Endothelial cell of umbilical vein (primary cell): ENCODE measurements around the gene SCN4A. TPM values are rescaled to one million over a fixed set of nuclear protein-coding genes. Genes with fewer than 3 reads are reported as not detected.

ENCODE experiments used
- BruUV-seq: library from RNA; stranded (reverse); fragments of 400-500 nt; replicated peaks from 2 replicates; lab custom pipeline; 2021; lab: Mats Ljungman, UMichigan
- CTCF ChIA-PET: fragments of 300-600, 350-600 bp; sonication (Branson Sonifier 250); formaldehyde crosslinking; loops from one replicate; lab custom pipeline; 2021; ENCODE audit warnings: antibody characterized with exemption, inconsistent platforms; lab: Charles Lee
- POLR2A ChIA-PET: fragments of 300-600, 350-600 bp; sonication (Branson Sonifier 250); formaldehyde crosslinking; loops from one replicate; lab custom pipeline; 2021; ENCODE audit warnings: antibody characterized with exemption, inconsistent platforms; lab: Charles Lee
- DNase-seq: peaks from one replicate; pipeline ENCODE4 v3.0.0-alpha.2; 2011; ENCODE audit warnings: low read depth, low spot score
- FAIRE-seq: peaks from 2 replicates; lab custom pipeline; 2011; peaks lifted over from hg19 to GRCh38; lab: Jason Lieb, UNC
- H2AFZ ChIP-seq: 2 replicates; pipeline ENCODE4 v1.6.0; 2012; ENCODE audit warnings: low read depth, low read length, control low read depth, inconsistent platforms
- H3K27ac ChIP-seq: 2 replicates; pipeline ENCODE4 v1.5.1; 2011; ENCODE audit warnings: low read depth, mild to moderate bottlenecking, control low read depth, low read length, moderate library complexity; ENCODE audit not compliant: insufficient read depth
- H3K27me3 ChIP-seq, 2 experiments: 2 replicates each; pipeline versions ENCODE4 v1.6.0 to v1.6.1; 2011; ENCODE audit warnings: low read length in 2 of 2, mixed read lengths in 1 of 2; ENCODE audit not compliant: control insufficient read depth in 2 of 2, insufficient read depth in 2 of 2
- H3K36me3 ChIP-seq, 2 experiments: 2 replicates in 1 of 2; 3 replicates in 1 of 2; pipeline ENCODE4 v1.5.1; 2011; ENCODE audit warnings: low read length in 2 of 2, mild to moderate bottlenecking in 1 of 2, moderate library complexity in 1 of 2; ENCODE audit not compliant: control insufficient read depth in 2 of 2, insufficient read depth in 2 of 2; ENCODE audit errors: extremely low read depth in 1 of 2
- H3K4me1 ChIP-seq: 3 replicates; pipeline ENCODE4 v1.5.1; 2011; ENCODE audit warnings: mild to moderate bottlenecking, low read length; ENCODE audit not compliant: control insufficient read depth, insufficient read depth; ENCODE audit errors: extremely low read depth
- H3K4me2 ChIP-seq: 2 replicates; pipeline ENCODE4 v1.6.1; 2011; ENCODE audit warnings: low read length, control low read depth, mixed read lengths; ENCODE audit not compliant: insufficient read depth
- H3K4me3 ChIP-seq, 3 experiments: fragments of 200-600 bp in 1 of 3; sonication (generic), shearing (Covaris generic) in 1 of 3; replicated peaks in 1 of 3; 2 replicates each; pipeline ENCODE4 v1.5.1; 2011 to 2016; ENCODE audit warnings: control low read depth in 3 of 3, low read length in 3 of 3, mild to moderate bottlenecking in 2 of 3, inconsistent platforms in 1 of 3, low read depth in 1 of 3, moderate library complexity in 1 of 3; ENCODE audit not compliant: insufficient read depth in 1 of 3
- H3K79me2 ChIP-seq: 2 replicates; pipeline ENCODE4 v1.6.0; 2012; ENCODE audit warnings: low read length, inconsistent platforms; ENCODE audit not compliant: control insufficient read depth, insufficient read depth
- H3K9ac ChIP-seq: replicated peaks from 2 replicates; pipeline ENCODE3; 2011; ENCODE audit warnings: low read length, control low read depth; ENCODE audit not compliant: insufficient read depth; ENCODE audit errors: extremely low read depth
- H3K9me1 ChIP-seq: replicated peaks from 3 replicates; pipeline ENCODE4 v1.6.0; 2011; ENCODE audit warnings: mild to moderate bottlenecking, low read length; ENCODE audit not compliant: control insufficient read depth, insufficient read depth; ENCODE audit errors: extremely low read depth
- H3K9me3 ChIP-seq: replicated peaks from 2 replicates; pipeline ENCODE4 v1.5.1; 2012; ENCODE audit warnings: low read length, inconsistent platforms; ENCODE audit not compliant: control insufficient read depth, insufficient read depth
- H4K20me1 ChIP-seq: replicated peaks from 2 replicates; pipeline ENCODE3; 2011; ENCODE audit warnings: mild to moderate bottlenecking, low read length; ENCODE audit not compliant: control insufficient read depth, insufficient read depth; ENCODE audit errors: extremely low read depth
- EZH2 ChIP-seq: IDR thresholded peaks from 2 replicates; pipeline ENCODE4 v1.6.1; 2012; ENCODE audit warnings: borderline replicate concordance, low read depth, mild to moderate bottlenecking, moderate library complexity, low read length, inconsistent platforms; ENCODE audit not compliant: severe bottlenecking
- FOS ChIP-seq: IDR thresholded peaks from 2 replicates; pipeline ENCODE4 v1.6.1; 2011; ENCODE audit warnings: mild to moderate bottlenecking, low read length, moderate library complexity, borderline replicate concordance; ENCODE audit not compliant: insufficient read depth
- GATA2 ChIP-seq: IDR thresholded peaks from 2 replicates; pipeline ENCODE4 v1.7.0; 2011; ENCODE audit warnings: low read depth, mild to moderate bottlenecking, moderate library complexity, mixed read lengths, low read length; ENCODE audit not compliant: insufficient read length, insufficient read depth
- JUN ChIP-seq: IDR thresholded peaks from 2 replicates; pipeline ENCODE4 v1.6.1; 2011; ENCODE audit warnings: borderline replicate concordance, low read depth; ENCODE audit not compliant: insufficient read length, insufficient read depth
- MYC ChIP-seq: IDR thresholded peaks from one replicate; pipeline ENCODE4 v1.6.1; 2011; ENCODE audit warnings: mild to moderate bottlenecking, low read depth, low read length
- POLR2A ChIP-seq: IDR thresholded peaks from 2 replicates; pipeline ENCODE4 v1.6.1; 2012; ENCODE audit warnings: low read depth, mild to moderate bottlenecking, control low read depth, low read length
- POLR2AphosphoS5 ChIP-seq: IDR thresholded peaks from 2 replicates; pipeline ENCODE4 v1.6.1; 2012; ENCODE audit warnings: low read depth, mild to moderate bottlenecking, control low read depth, low read length, moderate library complexity; ENCODE audit not compliant: insufficient read depth
- dilution Hi-C: fragments of 300-500 bp; cut with MboI; formaldehyde crosslinking; loops from one replicate; pipeline ENCODE4 v1.15.0; 2019; ENCODE audit warnings: low sequenced_read_pairs; ENCODE audit not compliant: extremely low pct_ligation_motif_present
- intact Hi-C: fragments of 100-400 bp; cut with micrococcal nuclease; formaldehyde crosslinking; loops from one replicate; pipeline ENCODE4 v1.10.0; 2022
- polyA plus RNA-seq, 4 experiments: library from polyadenylated mRNA; depleted of rRNA in 3 of 4; stranded (reverse) in 3 of 4; unstranded in 1 of 4; fragments of >200 nt; gene quantifications; 2 replicates each; pipeline versions ENCODE4 v1.2.1 to v1.2.3, GENCODE V29; 2011 to 2012; ENCODE audit warnings: missing spikeins in 1 of 4
- total RNA-seq: library from RNA; stranded (reverse); gene quantifications from 2 replicates; pipeline ENCODE4 v1.2.3, GENCODE V29; 2021
- TF ChIP-seq, protein P1 (sequence below), 2 donors: IDR thresholded peaks; 1 replicate in 1 of 2; 2 replicates in 1 of 2; pipeline ENCODE4 v1.5.1; 2011; ENCODE audit warnings: low read length in 2 of 2, mild to moderate bottlenecking in 2 of 2, moderate library complexity in 2 of 2, control low read depth in 1 of 2, inconsistent platforms in 1 of 2, low read depth in 1 of 2; ENCODE audit not compliant: insufficient read depth in 1 of 2; ENCODE audit errors: extremely low read depth in 1 of 2
- TF ChIP-seq, protein P2 (sequence below): IDR thresholded peaks from 2 replicates; pipeline ENCODE4 v1.6.1; 2011; ENCODE audit not compliant: insufficient read depth, insufficient read length

Gene SCN4A
- total and polyA plus RNA-seq, 2 donors (not counting 3 experiments of a cell fraction or from before 2014, with no cell fraction given): 0.01 to 0.40 TPM

DNA sequence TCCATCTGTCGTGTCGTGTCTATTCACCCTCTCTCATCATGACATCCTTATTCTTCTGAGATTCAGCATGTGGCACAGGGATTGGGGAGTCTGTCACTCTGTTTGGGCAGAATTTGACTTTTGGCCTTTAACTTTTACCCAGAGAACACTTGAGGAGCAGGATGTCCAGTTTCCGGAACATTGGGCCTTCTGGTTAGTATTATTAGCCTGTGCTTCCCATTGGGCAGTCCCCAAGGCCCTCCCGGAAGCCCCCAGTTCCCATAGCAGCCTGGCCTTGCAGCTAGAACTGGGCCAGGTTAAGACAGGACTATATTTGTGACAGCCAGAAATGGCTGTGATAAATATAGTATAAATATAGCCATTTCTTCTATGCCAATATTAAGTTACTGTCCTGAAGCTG, 9.6 kb downstream of the SCN4A start:
- H3K27me3 ChIP-seq: no peaks in the 10 kb centered on the region
- no peak for DNase-seq
- H3K9ac ChIP-seq: no peak overlapping the region
- H3K9me3 ChIP-seq: no peaks in the 10 kb centered on the region
- H3K4me3 ChIP-seq: no peak overlapping the region
- FAIRE-seq: no peak
- H3K36me3 ChIP-seq: no peaks in the 10 kb centered on the region
- H3K4me1 ChIP-seq: no peaks in the 10 kb centered on the region
- TF ChIP-seq, protein P1, sequence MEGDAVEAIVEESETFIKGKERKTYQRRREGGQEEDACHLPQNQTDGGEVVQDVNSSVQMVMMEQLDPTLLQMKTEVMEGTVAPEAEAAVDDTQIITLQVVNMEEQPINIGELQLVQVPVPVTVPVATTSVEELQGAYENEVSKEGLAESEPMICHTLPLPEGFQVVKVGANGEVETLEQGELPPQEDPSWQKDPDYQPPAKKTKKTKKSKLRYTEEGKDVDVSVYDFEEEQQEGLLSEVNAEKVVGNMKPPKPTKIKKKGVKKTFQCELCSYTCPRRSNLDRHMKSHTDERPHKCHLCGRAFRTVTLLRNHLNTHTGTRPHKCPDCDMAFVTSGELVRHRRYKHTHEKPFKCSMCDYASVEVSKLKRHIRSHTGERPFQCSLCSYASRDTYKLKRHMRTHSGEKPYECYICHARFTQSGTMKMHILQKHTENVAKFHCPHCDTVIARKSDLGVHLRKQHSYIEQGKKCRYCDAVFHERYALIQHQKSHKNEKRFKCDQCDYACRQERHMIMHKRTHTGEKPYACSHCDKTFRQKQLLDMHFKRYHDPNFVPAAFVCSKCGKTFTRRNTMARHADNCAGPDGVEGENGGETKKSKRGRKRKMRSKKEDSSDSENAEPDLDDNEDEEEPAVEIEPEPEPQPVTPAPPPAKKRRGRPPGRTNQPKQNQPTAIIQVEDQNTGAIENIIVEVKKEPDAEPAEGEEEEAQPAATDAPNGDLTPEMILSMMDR (IDR thresholded peaks at IDR 0.05; ENCODE audit: extremely low read depth in 1 of 2, insufficient read depth in 1 of 2, low read depth in 1 of 2, low read length in 2 of 2): no peak
- TF ChIP-seq POLR2A (no peak), EZH2 (no peak), FOS (no peak), MYC (no peak), POLR2AphosphoS5 (no peak), JUN (no peak), GATA2 (no peak)
- TF ChIP-seq, protein P2, sequence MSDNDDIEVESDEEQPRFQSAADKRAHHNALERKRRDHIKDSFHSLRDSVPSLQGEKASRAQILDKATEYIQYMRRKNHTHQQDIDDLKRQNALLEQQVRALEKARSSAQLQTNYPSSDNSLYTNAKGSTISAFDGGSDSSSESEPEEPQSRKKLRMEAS: no peak
- no peak overlapping the region for H3K27ac ChIP-seq
- no peak overlapping the region for H3K4me2 ChIP-seq
- no TSS peak for BruUV-seq
- ChIA-PET CTCF (no interaction called here), POLR2A (no interaction called here)
- H2AFZ ChIP-seq: no peak overlapping the region
- H3K9me1 ChIP-seq: no peaks in the 10 kb centered on the region
- intact Hi-C loops (no loop called here), dilution Hi-C loops (no loop called here)
- no peaks in the 10 kb centered on the region for H3K79me2 ChIP-seq
- H4K20me1 ChIP-seq: no peaks in the 10 kb centered on the region
